ENCODE measurements around the gene EHMT1. TPM values are rescaled to one million over a fixed set of nuclear protein-coding genes. Genes with fewer than 3 reads are reported as not detected.

EHMT1 gene
- total RNA-seq, 1 experiment from 2014 or later, result 112 TPM

GRCh38 chr9:137761032-137761431 is 142.2 kb downstream of the EHMT1 start:
- Histone ChIP-seq H2BK15ac (ENCODE audit: low read depth, low read length) (no peak overlapping the region), H2BK12ac (ENCODE audit: insufficient read length, low read depth, low read length) (no peak overlapping the region), H2BK120ac (ENCODE audit: low read depth, low read length, poor library complexity, severe bottlenecking) (no peak overlapping the region), H3K14ac (ENCODE audit: insufficient read depth, low read length) (no peak overlapping the region), H3K79me1 (ENCODE audit: insufficient read depth, low read depth, low read length, poor library complexity, severe bottlenecking) (no peaks in the 10 kb centered on the region), H3K27me3 (ENCODE audit: insufficient read depth, low read length) (no peaks in the 10 kb centered on the region), H4K20me1 (ENCODE audit: control insufficient read depth, insufficient read depth, insufficient read length) (no peaks in the 10 kb centered on the region), H3K4me2 (ENCODE audit: insufficient read depth, insufficient read length, low read length) (no peak overlapping the region), H2AFZ (ENCODE audit: low read length) (no peak overlapping the region), H2AK5ac (ENCODE audit: insufficient read length, low read length) (no peak overlapping the region), H4K8ac (replicated peaks; ENCODE audit: insufficient read length, low read depth, low read length) (no peak overlapping the region), H3K79me2 (ENCODE audit: insufficient read depth, low read length) (no peaks in the 10 kb centered on the region), H3K4ac (ENCODE audit: low read depth, low read length) (no peak overlapping the region), H3T11ph (ENCODE audit: low read length) (no peak overlapping the region), H3K23ac (ENCODE audit: insufficient read length, low read depth, low read length) (no peak overlapping the region), H4K91ac (ENCODE audit: insufficient read length, low read depth, low read length) (no peak overlapping the region), H3K56ac (ENCODE audit: insufficient read length, low read depth, low read length) (no peak overlapping the region), H2BK5ac (ENCODE audit: insufficient read length, low read length) (no peak overlapping the region), H4K5ac (ENCODE audit: insufficient read length, low read depth, low read length) (no peak overlapping the region), H3K4me1 (ENCODE audit: insufficient read depth, low read length) (no peaks in the 10 kb centered on the region), H3K23me2 (ENCODE audit: insufficient read length, low read depth, low read length, poor library complexity, severe bottlenecking) (no peaks in the 10 kb centered on the region), H3K27ac (ENCODE audit: insufficient read length, low read depth, low read length) (no peak overlapping the region), H3K9ac (ENCODE audit: extremely low read depth, insufficient read length, low read length) (no peak overlapping the region), H3K18ac (ENCODE audit: insufficient read length, low read depth, low read length) (no peak overlapping the region), H2BK20ac (ENCODE audit: low read depth, low read length, poor library complexity, severe bottlenecking) (no peak overlapping the region), H3K9me3 (ENCODE audit: control insufficient read depth, low read depth, low read length) (no peaks in the 10 kb centered on the region)
- no peak for DNase-seq
- Mint-ChIP-seq H3K27me3 (ENCODE audit: low read depth) (no peaks in the 10 kb centered on the region; the same call in 1 of the 2 replicates), H3K27ac (peak overlapping the region in 1 of 3 experiments; percentile 86; a peak in 2 of 7 replicates), H3K4me1 (peaks cover 11 to 13% of the 10 kb centered on the region in 2 experiments), H3K36me3 (ENCODE audit: insufficient read depth in 1 of 3, low read depth in 3 of 3) (peaks cover 43 to 80% (median 78%) of the 10 kb centered on the region in 3 experiments; a peak in 6 of 7 replicates), H3K9me3 (no peaks in the 10 kb centered on the region), H3K4me3 (no peak overlapping the region)
- TF ChIP-seq, protein P1, sequence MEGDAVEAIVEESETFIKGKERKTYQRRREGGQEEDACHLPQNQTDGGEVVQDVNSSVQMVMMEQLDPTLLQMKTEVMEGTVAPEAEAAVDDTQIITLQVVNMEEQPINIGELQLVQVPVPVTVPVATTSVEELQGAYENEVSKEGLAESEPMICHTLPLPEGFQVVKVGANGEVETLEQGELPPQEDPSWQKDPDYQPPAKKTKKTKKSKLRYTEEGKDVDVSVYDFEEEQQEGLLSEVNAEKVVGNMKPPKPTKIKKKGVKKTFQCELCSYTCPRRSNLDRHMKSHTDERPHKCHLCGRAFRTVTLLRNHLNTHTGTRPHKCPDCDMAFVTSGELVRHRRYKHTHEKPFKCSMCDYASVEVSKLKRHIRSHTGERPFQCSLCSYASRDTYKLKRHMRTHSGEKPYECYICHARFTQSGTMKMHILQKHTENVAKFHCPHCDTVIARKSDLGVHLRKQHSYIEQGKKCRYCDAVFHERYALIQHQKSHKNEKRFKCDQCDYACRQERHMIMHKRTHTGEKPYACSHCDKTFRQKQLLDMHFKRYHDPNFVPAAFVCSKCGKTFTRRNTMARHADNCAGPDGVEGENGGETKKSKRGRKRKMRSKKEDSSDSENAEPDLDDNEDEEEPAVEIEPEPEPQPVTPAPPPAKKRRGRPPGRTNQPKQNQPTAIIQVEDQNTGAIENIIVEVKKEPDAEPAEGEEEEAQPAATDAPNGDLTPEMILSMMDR (conservative IDR thresholded peaks at IDR 0.05), result no peak
- WGBS (ENCODE audit: extremely low coverage, insufficient read length, low lambda C conversion rate), result no CpG with 5 or more reads among the region's 7 CpGs

Data from H9 (cell line).